ENCODE results near the gene COL16A1. TPM values are rescaled to one million over a fixed set of nuclear protein-coding genes. Genes with fewer than 3 reads are reported as not detected.

COL16A1 gene
- total RNA-seq, 2 donors from 2014 or later: 10.1 to 15.8 TPM

DNA sequence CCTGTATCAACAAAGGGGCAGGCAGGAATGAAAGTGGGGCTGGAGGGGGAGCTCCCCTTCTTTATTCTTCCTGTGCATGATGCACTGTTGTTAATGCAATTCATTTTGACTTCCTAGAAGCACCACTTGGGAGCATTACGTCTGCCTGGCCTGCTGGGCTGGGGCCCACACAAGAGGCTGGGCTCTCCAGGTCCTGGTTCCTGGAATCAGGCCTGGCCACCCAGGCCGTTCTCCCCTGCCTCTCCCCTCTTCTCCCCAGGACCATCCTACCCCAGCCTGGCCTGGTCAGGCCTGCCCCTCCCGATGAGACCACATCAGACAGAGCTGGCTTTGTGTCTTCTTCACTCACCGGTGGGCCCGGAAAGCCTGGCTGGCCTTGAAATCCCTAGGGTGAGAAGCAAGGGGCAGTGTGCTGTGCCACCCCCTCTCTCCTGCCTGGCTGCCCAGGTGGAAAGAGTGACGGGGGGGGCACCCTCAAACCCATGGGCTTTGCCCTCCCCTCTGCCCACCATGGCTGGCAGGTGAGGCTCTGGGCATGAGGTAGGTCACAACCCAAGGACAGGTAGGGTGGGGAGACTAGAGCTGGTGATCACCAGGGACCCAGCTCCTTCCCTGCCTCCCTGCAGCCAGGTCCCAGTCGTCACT is 38.5 kb downstream of the COL16A1 start:
- no peak for TF ChIP-seq POLR2A (IDR thresholded peaks at IDR 0.05)
- TF ChIP-seq, protein P1, sequence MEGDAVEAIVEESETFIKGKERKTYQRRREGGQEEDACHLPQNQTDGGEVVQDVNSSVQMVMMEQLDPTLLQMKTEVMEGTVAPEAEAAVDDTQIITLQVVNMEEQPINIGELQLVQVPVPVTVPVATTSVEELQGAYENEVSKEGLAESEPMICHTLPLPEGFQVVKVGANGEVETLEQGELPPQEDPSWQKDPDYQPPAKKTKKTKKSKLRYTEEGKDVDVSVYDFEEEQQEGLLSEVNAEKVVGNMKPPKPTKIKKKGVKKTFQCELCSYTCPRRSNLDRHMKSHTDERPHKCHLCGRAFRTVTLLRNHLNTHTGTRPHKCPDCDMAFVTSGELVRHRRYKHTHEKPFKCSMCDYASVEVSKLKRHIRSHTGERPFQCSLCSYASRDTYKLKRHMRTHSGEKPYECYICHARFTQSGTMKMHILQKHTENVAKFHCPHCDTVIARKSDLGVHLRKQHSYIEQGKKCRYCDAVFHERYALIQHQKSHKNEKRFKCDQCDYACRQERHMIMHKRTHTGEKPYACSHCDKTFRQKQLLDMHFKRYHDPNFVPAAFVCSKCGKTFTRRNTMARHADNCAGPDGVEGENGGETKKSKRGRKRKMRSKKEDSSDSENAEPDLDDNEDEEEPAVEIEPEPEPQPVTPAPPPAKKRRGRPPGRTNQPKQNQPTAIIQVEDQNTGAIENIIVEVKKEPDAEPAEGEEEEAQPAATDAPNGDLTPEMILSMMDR (IDR thresholded peaks at IDR 0.05): no peak
- H3K27ac ChIP-seq: no peak overlapping the region
- peaks cover 12% of the 10 kb centered on the region for H3K4me1 ChIP-seq
- DNase-seq (no peak), ATAC-seq (no peak)
- H3K9me3 ChIP-seq: no peaks in the 10 kb centered on the region
- H3K27me3 ChIP-seq: no peaks in the 10 kb centered on the region
- H3K36me3 ChIP-seq (replicated peaks in 1 of 2; ENCODE audit: insufficient read depth in 1 of 2, low read depth in 2 of 2): no peaks in the 10 kb centered on the region
- H3K4me3 ChIP-seq: no peak overlapping the region
- intact Hi-C loops (cut with DNase I): loop anchor here (10.0 kb wide), 1 partner anchor 299 kb away; no protein-coding TSS in a partner anchor
- WGBS, 2 donors: 67 to 78% methylated on average over 7 of the region's 7 CpGs

DNA sequence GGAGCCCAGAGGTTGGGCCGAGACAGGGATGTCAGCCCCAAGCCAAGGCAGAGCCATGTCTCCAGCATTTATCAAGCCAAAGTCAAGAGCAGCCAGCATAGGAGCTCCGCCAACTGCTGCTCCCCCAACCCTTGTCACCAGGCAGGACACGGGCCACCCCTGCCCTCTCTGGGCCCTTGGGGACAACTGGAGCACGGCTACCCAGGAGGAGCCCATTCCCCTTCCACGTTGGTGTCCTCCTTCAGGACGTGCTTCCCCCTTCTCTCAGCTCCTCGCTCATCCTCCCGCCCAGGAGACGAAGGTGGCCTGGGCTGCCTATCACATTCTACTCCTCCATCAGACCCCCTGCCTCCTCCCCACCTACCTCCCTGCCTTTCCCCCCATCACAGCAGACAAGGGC is 39.3 kb downstream of the COL16A1 start:
- TF ChIP-seq POLR2A (IDR thresholded peaks at IDR 0.05): no peak
- TF ChIP-seq, protein P1 (IDR thresholded peaks at IDR 0.05): no peak
- Histone ChIP-seq H3K4me1 (peaks cover 4% of the 10 kb centered on the region), H3K9me3 (no peaks in the 10 kb centered on the region), H3K36me3 (replicated peaks in 1 of 2; ENCODE audit: insufficient read depth in 1 of 2, low read depth in 2 of 2) (no peaks in the 10 kb centered on the region), H3K27me3 (no peaks in the 10 kb centered on the region), H3K4me3 (no peak overlapping the region), H3K27ac (no peak overlapping the region)
- WGBS, 2 donors: 63 to 71% methylated on average over 9 of the region's 9 CpGs
- DNase-seq (no peak), ATAC-seq (no peak)
- intact Hi-C loops (cut with DNase I): loop anchor here (10.0 kb wide), 1 partner anchor 300 kb away; no protein-coding TSS in a partner anchor

DNA sequence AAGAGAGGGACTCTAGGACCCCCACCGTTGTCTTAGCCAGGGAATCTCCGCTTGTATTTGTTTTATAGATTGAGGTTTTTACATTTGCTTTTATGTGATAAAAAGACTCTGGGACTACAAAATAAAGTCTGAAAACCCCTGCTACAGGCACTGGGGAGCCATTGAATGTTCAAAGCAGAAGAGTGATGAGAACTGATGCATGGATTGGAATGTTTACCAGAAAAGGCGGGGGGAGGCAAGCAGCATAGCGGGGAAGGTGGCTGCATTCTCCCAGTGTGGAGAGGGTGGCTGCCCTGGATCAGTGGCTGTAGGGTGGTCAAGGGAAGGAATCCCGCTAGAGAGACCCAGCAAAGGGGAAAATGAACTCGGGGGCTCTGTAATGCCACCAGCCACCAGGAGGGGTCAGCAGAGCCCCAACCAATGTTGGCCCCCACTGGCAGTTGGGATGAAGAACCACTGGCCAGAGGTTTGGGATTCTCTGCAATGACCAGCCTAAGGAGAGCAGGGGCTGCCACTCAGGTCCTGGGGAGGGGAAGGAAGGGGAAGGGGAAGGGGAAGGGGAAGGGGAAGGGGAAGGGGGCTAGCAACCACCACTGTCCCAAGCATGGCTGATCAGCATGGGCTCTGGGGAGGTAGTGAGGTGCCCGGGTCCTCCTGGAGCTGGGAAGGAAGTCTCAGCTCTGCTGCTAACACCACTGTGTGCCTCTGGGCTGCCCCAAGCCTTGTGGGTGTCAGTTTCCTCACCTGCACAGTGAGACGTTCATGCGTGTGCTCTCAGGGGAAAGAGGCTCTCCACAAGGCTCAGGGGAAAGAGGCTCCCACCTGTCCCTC is 40.0 kb downstream of the COL16A1 start:
- Histone ChIP-seq H3K27me3 (no peaks in the 10 kb centered on the region), H3K27ac (no peak overlapping the region), H3K4me3 (no peak overlapping the region), H3K9me3 (no peaks in the 10 kb centered on the region), H3K4me1 (no peaks in the 10 kb centered on the region), H3K36me3 (replicated peaks in 1 of 2; ENCODE audit: insufficient read depth in 1 of 2, low read depth in 2 of 2) (no peaks in the 10 kb centered on the region)
- peak; percentile 54 for ATAC-seq
- intact Hi-C loops (cut with DNase I): loop anchor here (2.0 to 10.0 kb wide), 2 partner anchors 123 to 301 kb away; no protein-coding TSS in a partner anchor
- WGBS, 2 donors: 30 to 34% methylated on average over 9 of the region's 9 CpGs
- DNase-seq: peak; percentile 51 to 72 (median 61)
- TF ChIP-seq, protein P1 (IDR thresholded peaks at IDR 0.05): peak; percentile 87 to 96 (median 94)
- no peak for TF ChIP-seq POLR2A (IDR thresholded peaks at IDR 0.05)

DNA sequence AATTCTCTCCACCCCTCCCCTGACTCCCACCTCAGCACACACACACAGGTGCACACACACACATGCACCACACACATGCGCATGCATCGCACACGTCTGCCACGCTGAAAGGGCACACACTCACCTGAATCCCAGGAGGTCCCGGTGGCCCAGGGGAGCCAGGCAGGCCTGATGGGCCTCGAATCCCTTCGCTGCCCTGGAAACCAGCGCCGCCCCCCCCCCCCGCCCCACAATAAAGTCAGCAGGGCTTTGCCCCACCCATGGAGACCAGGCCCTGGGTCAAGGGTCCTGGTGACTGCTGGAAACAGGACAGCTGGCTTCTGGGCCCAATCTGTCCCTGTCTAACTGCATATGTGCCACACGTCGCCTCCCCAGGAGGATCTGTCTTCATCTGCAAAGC is 41.4 kb downstream of the COL16A1 start:
- Histone ChIP-seq H3K27me3 (no peaks in the 10 kb centered on the region), H3K4me3 (no peak overlapping the region), H3K4me1 (no peaks in the 10 kb centered on the region), H3K9me3 (no peaks in the 10 kb centered on the region), H3K36me3 (replicated peaks in 1 of 2; ENCODE audit: insufficient read depth in 1 of 2, low read depth in 2 of 2) (no peaks in the 10 kb centered on the region), H3K27ac (no peak overlapping the region)
- ATAC-seq (no peak), DNase-seq (no peak)
- intact Hi-C loops (cut with DNase I): loop anchor here (2.0 to 10.0 kb wide), 2 partner anchors 124 to 302 kb away; no protein-coding TSS in a partner anchor
- 64 to 65% methylated on average over 2 to 12 of the region's 12 CpGs for WGBS, 2 donors
- TF ChIP-seq, protein P1 (IDR thresholded peaks at IDR 0.05): no peak
- no peak for TF ChIP-seq POLR2A (IDR thresholded peaks at IDR 0.05)
